Measurements from ENCODE around the gene CCDC51.

CCDC51 gene

DNA sequence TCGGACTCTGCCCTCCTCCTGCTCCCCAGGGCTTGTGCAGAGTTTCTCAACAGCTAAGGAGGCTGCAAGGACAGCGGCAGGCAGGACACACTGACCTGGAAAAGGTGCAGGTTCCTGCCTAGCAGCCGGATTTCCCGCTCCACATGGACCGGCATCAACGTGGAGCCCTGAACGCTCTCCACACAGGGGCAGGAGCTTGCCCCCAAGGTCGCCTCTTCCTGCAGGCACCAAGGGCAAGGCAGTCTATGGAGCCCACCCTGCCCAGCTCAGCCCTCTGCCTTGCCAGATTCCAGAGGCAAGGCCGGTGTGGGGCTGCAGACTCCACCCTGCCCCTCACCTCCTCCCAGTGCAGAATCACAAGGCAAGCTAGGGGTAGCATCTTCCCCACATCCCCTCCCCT is 20.8 kb downstream of the CCDC51 start:
- DNase-seq (ENCODE audit: low read depth) = no peak

DNA sequence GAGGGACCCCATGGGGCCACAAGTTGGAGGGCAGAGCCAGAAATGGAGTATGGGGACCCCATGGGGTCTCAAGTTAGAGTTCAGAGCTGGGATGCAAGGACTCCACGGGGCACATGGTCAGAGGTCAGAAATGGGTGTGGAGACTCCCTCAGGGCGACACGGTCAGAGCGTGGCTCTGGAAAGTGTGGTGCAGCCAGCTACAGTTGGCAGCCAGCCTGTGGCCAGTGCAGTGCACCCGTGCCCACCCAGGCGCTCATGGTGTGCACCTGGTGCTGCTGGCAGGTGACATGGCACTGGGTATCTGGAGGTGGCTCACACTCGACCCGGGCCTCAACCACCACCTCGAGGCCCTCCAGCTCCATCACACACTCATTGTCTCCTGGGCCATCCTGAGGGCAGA is 21.3 kb downstream of the CCDC51 start:
- no peak for DNase-seq (ENCODE audit: low read depth)

DNA sequence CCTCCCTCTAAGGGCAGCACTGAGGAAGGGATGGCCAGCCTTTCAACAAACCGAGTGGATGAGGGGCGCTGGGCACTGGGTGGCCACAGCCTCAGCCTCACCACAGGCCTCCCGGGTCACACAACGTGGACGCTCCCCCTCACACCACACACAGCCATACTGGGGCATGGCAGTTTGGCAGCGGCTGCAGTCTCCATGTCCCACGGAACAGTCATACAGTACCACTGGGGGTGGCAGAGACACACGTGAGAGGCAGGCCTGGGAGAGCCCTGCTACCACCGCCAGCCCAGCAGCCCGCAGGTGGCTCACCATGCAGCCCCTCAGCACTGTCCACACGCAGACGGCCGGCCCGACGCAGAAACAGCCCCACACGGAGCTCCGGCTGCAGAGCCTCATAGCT is 21.8 kb downstream of the CCDC51 start:
- no peak for DNase-seq (ENCODE audit: low read depth)

DNA sequence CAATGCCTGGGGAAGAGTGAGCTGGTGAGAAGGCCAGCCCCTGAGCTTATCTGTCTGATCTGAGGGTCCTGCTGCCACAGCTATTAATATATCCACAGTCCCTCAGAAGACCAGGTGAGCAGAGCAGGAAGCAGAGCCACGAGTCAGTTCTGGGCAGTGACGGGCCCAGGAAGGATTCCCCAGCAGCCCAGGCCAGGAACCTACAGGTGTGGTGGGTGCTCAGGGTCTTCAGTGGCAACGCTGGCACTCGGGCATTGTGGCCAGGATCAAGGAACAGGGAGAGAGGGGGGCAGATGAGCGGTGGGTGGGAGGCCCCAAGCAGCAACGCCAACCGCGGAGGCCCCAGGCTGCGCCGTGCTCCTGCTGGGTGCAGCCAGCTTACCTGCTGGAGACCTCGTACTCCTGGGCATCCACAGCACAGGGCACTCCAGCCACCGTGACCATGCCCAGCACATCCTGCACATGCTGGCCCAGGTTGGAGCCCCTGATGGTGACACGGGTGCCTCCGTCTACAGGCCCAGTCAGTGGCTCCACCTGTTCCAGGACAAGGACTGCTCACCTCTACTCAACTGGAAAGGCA is 22.3 kb downstream of the CCDC51 start:
- no peak for DNase-seq (ENCODE audit: low read depth)

DNA sequence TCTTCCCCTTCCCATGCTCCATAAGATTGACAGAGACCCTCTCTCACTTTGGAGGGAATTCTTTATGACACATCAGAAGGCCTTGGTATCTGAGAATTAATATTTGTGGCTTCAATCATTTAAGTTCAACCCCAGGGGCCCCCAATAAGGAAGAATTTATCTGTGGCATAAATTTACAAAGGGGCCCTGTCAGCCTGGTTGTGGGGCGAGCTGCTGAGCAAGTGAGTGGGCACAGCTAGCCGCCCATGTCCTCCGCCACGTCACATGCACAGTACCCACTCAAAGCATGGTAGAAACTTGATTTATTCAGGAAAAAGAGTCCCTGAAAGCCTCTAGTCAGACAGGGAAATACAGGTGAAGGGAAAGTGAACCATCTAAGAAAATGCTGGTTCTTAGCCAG is 23.4 kb downstream of the CCDC51 start:
- DNase-seq (ENCODE audit: low read depth) = no peak

DNA sequence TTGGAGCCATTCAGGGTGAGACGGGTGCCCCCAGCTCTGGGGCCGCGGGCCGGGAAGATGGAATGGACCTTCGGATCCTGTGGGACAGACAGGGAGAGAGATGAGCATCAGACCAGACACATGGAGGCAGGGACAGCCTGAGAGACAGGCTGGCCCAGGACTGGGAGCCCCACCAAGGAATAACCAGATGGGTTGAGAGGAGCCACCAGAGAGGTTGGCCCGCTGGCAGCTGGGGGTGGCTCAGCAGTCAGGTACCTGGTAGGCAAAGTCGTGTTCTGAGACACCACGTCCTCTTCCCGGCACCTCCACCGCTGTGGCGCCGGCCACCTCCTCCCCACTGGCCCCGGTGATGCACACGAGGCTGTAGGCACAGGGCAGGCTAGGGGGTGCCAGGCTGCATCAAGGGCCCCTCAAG is 23.8 kb downstream of the CCDC51 start:
- DNase-seq (ENCODE audit: low read depth) = no peak

DNA sequence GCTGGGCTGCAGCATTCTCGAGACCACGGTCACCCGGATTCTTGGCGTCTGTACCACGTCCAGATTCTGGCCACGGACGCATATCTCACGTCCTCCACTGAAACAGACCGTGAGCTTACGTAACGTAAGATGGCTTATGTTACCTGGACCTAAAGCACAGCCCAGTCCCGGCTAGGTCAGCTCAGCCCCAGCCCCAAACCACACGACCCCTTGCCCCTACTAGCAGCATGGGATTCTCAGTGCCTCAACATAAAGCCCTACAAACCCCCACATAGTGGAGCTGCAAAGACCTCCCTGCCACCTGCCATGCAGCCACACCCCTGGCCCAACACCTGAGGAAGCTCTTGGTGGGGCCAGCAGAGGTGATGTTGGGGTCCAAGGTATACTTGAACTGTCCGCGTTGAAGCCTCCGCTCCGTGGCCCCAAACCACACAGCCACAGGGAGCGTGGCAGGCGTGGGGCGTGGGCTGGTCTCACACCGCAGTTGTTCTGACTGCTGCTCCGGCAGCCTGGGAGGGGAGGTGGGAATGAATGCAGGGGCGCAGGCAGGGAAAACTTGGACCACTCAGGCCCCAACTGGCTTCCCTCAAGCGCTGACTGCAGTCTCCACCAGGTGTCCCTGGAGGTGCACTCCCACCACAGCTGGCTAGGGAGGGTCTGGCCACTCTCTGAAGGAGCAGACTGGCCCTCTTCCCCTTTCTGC is 24.5 kb downstream of the CCDC51 start:
- no peak for DNase-seq (ENCODE audit: low read depth)

DNA sequence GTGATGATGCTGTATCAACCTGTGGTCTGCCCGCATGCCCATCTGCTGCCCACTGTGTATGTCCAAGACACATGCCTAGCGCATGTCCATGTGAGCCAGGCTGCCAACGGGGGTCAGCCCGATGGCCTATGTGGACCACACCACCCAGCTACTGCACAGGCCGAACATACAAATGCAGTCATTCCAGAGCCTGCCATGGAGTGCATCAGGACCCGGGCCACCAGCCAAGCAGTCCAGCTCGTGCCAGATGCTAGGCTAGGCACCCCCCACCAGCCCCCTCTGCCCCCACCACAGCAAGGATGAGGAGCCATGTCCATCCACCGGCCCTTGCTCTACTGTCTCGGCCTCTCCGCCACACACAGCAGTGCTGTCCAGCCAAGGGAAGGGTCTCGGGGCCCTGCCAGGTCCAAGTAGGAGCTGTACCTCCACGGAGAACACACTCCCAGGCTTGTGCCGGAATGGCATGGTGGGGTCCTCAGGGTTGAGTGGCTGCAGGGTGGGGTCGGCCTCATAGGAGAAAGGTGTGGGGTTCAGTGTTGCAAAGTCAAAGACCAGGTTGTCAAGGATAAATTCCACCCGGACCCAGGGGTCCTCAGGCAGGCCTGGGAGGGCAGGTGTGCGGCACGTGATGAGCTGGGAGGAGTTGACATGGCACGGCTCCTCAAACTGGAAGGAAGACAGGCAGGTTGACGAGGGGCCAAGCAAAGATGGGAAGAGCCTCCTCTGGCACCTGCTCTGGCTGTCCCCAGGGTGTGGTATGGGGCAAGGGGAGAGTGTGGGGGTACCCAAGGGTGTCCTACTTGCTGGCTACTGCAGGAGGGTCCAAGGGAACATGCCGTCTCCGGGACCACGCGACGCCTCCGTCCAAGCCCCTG is 25.3 kb downstream of the CCDC51 start:
- DNase-seq (ENCODE audit: low read depth) = no peak

DNA sequence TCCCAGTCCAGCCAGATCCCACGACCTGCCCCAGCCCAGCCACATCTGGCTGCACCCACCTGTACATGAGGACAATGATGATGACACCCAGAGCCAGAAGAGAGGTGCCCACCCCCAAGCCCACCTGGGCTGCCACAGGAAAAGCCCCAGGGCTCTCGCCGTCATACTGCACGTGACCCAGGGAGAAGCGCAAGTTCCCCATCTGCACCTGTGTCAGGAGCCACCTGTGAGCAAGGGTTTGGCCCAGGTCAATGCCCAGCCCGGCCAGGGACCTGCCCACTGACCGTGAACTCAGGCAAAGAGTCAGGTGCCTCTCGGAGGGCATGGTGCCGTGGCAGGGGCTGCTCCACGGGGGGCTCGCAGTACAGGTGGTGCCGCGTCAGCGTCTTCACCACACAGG is 26.3 kb downstream of the CCDC51 start:
- no peak for DNase-seq (ENCODE audit: low read depth)

DNA sequence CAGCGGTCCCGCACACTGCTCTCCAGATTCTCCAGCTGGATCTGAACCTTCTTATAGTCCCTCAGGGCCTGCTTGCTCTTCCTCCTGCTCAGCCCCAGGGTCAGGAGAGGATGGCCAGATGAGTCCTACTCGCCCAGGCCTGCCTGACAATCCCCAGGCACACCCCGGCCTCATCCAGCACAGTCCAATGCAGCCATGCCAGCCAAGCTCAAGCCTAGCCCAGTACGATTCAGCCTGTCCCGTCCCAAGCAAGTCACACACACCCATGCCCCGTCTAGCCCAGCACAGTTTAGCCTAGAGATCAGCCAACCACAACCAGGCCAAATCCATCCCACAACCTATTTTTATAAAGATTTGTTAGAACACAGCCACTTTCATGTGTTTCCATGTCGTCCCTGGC is 26.8 kb downstream of the CCDC51 start:
- no peak for DNase-seq (ENCODE audit: low read depth)

DNA sequence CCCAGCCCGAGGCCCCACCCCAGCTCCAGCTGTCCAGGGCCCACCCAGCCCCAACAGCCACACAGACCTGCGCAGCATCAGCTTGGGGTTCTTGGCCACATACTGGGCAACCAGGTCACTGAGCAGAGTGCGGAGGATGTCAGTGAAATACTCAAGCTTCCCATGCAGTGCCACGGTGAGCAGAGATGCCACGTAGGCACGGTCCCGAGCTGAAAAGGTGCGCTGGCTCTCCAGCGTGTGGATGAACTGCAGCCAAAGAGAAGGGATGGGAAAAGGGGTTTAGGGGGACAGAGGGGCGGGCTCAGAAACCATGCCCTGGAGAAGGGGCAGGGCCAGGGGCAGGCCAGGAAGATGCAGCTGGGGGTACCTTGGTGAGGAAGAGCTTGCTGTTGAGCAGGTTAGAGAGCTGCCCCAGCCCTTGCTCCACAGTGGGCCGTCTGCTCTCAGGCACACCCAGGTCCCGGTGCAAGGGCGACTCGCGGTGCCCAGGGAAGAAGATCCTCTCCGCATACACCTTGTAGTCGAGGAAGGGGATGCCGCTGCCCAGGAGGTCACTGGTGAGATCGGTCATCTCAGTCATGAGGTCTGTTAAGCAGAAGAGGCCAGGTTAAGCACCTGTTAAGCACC is 27.4 kb downstream of the CCDC51 start:
- DNase-seq (ENCODE audit: low read depth) = no peak

DNA sequence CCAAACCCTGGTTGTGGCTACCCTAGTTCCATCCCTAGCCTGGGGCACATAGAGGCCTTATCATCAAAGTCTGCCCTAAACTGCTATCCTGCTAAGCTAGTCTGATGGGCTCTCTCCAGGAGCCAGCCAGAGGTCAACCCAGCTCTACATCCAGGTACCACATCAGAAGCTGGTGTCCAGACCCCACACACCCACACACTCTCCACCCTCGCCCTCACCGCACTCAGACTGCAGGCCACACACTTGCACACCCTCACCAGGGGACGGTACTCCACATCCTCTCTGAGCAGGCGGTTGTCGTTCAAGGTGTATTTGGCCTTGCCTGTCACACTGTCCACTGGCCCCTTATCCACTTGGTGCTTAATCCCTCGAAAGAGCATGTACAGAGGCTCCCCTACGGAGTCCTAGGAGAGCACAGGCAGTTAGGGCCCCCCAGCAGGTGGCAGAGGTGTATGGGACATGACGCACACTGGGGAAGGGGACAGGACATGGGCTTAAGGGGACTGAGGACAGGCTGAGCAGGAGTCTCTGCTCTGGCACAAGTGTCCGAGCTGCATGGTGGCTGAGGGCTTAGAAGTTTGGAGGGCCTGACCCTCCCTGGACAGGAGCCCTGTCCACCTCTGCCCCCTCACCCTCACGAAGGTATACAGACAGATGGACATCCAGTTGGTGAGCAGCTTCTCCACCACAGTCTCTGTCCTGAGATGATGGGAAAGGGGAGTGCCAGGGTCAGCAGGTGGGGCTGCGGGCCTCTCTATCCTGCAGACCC is 28.1 kb downstream of the CCDC51 start:
- no peak for DNase-seq (ENCODE audit: low read depth)

DNA sequence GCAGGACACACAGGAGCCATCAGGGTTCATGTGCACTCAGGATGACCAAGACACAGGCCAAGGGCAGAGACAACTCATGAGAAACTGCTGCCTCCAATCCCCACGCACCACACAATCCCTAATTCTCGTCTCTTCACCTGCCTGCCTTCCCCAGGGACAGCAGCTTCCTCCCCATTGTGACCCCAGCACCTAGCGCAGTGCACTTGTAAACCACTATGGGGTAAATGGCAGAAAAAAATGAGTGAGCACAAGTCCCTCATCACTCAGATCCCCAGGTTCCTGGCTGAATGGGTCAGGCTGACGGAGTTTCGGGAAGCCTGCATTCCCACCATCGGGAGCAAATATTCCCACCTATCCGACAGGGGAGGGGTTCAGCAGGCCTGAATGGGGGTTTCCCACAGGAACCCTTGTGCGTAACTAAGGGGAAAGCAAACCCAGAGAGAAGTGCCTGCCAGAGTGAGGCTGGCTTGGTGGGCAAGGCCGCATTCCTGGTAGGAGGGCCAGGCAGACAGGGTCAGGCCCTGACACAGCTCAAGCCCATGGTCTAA is 28.8 kb downstream of the CCDC51 start:
- no peak for DNase-seq (ENCODE audit: low read depth)

DNA sequence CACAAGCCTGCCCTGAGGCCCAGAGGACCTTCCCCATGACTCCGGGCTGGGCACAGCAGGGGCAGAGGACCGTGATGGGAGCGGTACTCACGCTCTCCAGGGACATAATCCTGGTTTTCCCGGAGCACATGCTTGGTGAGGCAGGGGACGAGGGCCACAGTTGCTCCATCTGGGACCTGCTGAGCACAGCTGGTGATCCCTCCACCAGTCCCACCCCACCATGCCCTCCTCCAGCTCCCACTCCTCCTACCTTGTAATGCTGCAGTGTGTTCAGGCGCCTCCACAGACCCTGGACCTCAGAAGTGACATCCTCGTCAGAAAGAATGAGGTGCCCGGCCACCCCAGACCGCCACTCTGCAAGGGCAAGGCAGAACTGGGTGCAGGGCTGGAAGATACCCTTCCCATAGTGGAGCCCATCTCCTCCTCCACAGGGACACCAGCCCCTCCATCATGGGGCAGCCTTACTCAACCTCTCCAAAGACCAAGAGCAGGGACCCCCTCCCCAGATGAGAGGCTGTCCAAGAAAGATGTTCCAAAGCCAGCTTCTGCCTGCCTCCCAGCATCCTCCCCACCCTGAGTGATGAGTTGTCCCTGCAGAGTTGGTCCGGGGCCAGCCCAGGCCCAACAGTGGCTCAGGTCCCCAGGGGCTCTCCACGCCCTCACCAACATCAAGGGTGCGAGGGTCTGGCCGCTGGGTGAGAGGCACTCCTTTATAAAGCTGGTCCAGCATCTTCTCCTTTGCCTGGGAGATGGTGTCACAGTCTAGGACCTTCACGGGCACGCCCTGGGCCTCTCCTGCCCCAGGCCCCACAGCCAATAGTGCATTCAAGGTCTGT is 29.5 kb downstream of the CCDC51 start:
- DNase-seq (ENCODE audit: low read depth) = no peak

DNA sequence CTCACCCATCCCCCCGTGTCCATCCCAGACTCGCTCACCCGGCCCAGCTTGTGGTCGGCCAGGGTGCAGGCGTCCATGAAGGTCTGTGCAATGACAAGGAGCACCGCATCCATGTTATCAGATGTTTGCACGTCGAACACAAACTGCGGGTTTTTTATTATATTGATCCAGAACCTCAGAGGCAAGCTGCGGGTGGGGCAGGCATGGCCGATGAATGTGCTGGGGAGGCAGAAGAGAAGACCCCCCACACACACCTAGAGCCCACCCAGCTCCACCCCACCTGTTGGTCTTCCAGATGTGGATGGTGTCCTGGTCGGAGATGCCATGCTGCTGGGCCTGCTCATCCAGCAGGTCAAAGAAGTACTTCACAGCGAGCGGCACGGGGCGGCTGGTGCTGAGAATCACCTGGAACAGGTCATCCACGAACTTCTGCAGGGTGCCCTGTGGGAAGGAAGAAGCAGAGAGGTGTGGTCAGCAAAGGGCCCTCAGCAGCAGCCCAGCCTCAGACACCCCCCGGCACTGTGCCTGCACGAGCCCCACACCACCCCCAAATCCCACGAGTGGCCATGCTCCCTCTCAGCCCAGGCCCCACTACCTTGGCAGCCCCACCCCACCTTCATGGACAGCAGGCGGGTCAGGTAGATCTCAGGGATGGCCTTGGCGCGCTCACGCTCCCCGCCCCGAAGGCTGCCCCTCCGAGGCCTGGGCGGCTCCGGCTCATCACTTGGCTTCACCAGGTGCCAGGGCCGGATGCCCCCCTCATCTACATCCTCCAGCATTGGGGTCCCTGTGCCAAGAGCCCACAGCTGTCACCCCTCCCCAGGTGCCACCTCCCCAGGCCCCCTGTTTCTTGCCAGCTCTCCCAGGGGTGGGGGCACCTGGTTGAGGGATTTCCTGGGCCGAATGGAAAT is 30.4 kb downstream of the CCDC51 start:
- DNase-seq (ENCODE audit: low read depth) = no peak

DNA sequence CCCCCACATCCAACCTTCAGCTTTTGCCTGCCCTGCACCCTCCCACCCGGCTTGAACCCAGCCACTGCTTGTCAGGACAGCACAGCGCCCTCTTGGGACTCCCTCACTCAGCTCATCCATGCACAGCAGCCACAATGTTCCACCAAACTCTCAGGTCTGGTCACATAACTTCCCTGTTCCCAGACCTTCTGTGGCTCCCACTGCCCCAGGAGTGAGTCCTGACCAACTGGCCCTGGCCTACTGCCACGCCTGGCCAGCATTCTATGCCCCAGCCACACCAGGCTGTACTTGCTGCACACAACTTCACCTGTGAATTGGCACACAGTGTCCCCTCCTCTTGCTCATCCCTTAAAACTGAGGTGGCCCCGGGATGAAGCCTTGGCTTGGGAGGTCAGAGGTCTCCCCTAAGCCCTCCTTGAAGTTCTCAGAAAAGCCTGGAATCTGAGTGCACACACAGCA is 31.1 kb downstream of the CCDC51 start:
- no peak for DNase-seq (ENCODE audit: low read depth)

DNA sequence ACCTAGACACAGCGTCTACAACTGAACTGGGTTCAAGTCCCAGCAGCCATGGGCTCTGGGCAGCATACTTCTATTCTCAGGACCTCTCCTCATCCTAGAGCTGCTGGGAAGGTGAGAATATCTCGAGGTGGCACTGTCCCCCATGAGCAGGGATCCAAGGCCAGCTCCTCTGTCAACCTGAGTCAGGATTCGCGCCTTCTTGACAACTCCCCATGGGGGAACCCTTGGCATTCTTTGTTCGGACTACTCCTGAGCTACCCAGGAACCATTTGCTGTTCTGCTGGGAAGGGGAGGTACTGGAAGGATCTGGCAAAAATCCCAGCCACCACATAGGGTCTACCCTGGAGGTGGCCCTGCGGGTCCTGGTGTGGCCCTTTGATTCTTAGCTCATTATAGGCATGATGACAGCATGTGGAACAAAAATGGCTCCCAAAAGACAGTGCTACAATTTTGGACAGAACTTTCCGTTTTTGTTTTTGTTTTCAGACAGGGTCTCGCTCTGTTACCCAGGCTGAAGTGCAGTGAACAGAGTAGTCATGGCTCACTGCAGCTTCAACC is 32.3 kb downstream of the CCDC51 start:
- DNase-seq (ENCODE audit: low read depth) = no peak

DNA sequence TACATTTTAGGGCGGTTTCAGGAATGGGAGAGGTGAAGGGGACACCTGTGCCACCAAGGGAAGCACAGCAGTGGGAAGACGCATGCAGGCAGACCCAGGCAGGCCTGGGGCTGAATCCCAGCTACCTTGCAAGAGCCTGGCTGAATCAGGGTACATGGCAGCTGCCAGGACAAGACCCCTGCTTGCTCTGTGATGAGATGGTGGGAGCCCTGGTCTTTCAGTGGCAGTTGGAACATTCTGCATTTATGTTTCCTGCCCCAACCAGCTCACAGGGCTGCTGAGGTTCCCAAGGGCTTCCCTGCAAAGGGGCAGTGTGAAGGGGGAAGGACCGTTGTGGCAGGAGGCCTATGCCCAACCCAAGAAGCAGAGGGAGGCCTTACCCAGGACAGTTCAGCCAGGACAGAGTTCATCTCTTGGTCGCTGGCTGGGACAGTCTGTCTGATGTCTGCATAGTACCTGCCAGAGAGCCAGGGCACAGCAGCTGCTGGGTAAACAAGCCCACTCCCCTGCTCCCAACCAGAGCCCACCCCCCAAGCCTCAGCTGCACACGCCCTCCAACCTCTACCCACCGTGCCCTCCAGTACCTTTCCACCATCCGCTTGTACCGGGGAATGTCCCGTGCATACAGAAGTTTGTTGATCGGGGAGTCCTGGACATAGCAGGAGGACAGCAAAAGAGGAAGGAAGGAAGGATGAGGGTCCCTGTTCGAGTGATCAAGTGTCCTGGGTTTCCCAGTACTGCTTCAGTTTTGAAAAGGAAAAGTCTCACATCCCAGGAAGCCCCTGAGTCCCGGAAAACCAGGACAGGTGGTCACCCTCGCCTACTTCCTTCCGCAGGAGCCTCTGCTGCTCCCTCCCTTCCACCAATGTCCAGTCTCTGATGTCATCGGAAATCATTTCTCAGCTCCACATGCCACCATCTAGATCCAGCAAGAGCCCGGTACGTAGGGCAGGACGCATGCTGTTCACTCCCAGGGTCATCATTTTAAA is 33.2 kb downstream of the CCDC51 start:
- DNase-seq (ENCODE audit: low read depth) = no peak

Data from activated gamma-delta T cell treated with anti-CD3 and anti-CD28 coated beads, Interleukin-2, amount 50 U/mL, for 16 hours (primary cell).